NCI-H2029 (cell line): Measurements from ENCODE around the gene HOXA10.

Experiments
- DNase-seq: peaks from one replicate; lab custom pipeline; 2025; lab: John Stamatoyannopoulos, UW

The HOXA10 gene

GRCh38 chr7:27154901-27155815 lies 19.0 kb downstream of the HOXA10 start:
- DNase-seq, result no peak

GRCh38 chr7:27154369-27154768 lies 19.8 kb downstream of the HOXA10 start:
- no peak for DNase-seq

GRCh38 chr7:27153526-27153925 lies 20.6 kb downstream of the HOXA10 start:
- no peak for DNase-seq

GRCh38 chr7:27152816-27153442 lies 21.2 kb downstream of the HOXA10 start:
- no peak for DNase-seq

GRCh38 chr7:27151931-27152815 lies 21.9 kb downstream of the HOXA10 start, which contains the start of gene HOXA3:
Gene HOXA3, minus strand, starts transcription at chr7:27152583. Its CDS starts 41,943 bp downstream, at chr7:27110640.
- no peak for DNase-seq

- DNase-seq, result no peak
These were observed 22.7 kb downstream of the HOXA10 start for GRCh38 chr7:27151341-27151930.

GRCh38 chr7:27150568-27151340 lies 23.4 kb downstream of the HOXA10 start:
- no peak for DNase-seq

- no peak for DNase-seq
These were observed 24.1 kb downstream of the HOXA10 start for GRCh38 chr7:27149842-27150567.

GRCh38 chr7:27148756-27149641 lies 25.1 kb downstream of the HOXA10 start:
- no peak for DNase-seq

GRCh38 chr7:27148031-27148755 lies 25.9 kb downstream of the HOXA10 start:
- no peak for DNase-seq

- DNase-seq, result no peak
These were observed 26.7 kb downstream of the HOXA10 start, which contains the start of gene HOXA6 for GRCh38 chr7:27147199-27148030. Gene HOXA6, minus strand, starts transcription at chr7:27147774. Its CDS starts 25 bp downstream, at chr7:27147749.

- DNase-seq, result no peak
These were observed 27.5 kb downstream of the HOXA10 start for GRCh38 chr7:27146491-27147198.

GRCh38 chr7:27145914-27146412 lies 28.2 kb downstream of the HOXA10 start:
- no peak for DNase-seq

- DNase-seq, result no peak
These were observed 28.8 kb downstream of the HOXA10 start for GRCh38 chr7:27145165-27145913.

GRCh38 chr7:27144781-27145164 lies 29.3 kb downstream of the HOXA10 start:
- DNase-seq, result no peak
